H1 (cell line): Measurements from ENCODE around the gene MCM8. TPM values are rescaled to one million over a fixed set of nuclear protein-coding genes. Genes with fewer than 3 reads are reported as not detected.

Experiments
- CTCF ChIA-PET: fragments of 300-600 bp; sonication (Branson Sonifier 250); formaldehyde crosslinking; loops from one replicate; lab custom pipeline; 2021; ENCODE audit not compliant: partially characterized antibody; lab: Charles Lee
- POLR2A ChIA-PET: fragments of 300-600 bp; sonication (Branson Sonifier 250); formaldehyde crosslinking; loops from one replicate; lab custom pipeline; 2021; ENCODE audit warnings: inconsistent platforms; ENCODE audit not compliant: partially characterized antibody; lab: Charles Lee
- DNase-seq, 2 experiments: peaks; one replicate each; pipeline versions ENCODE4 v3.0.0 to v3.0.0-alpha.2; 2010 to 2022; ENCODE audit warnings: low spot score in 2 of 2, low read depth in 1 of 2, mixed read lengths in 1 of 2
- FAIRE-seq: peaks from 2 replicates; lab custom pipeline; 2011; peaks lifted over from hg19 to GRCh38; lab: Jason Lieb, UNC
- H2AFZ ChIP-seq: 2 replicates; pipeline ENCODE4 v1.8.1; 2012; ENCODE audit warnings: low read length, inconsistent platforms
- H2AK5ac ChIP-seq: 2 replicates; pipeline ENCODE4 v1.6.1; 2013; ENCODE audit warnings: low read depth, low read length
- H2BK120ac ChIP-seq: replicated peaks from 2 replicates; pipeline ENCODE3; 2013; ENCODE audit warnings: low read depth, low read length, inconsistent platforms
- H2BK12ac ChIP-seq: 2 replicates; pipeline ENCODE4 v1.6.1; 2013; ENCODE audit warnings: low read depth, low read length
- H2BK15ac ChIP-seq: 2 replicates; pipeline ENCODE4 v1.6.1; 2013; ENCODE audit warnings: low read length
- H2BK20ac ChIP-seq: 2 replicates; pipeline ENCODE4 v1.6.1; 2013; ENCODE audit warnings: low read length
- H2BK5ac ChIP-seq: 2 replicates; pipeline ENCODE4 v1.6.1; 2013; ENCODE audit warnings: low read depth, low read length
- H3K14ac ChIP-seq: 2 replicates; pipeline ENCODE4 v1.6.1; 2013; ENCODE audit warnings: inconsistent platforms; ENCODE audit not compliant: insufficient read length
- H3K18ac ChIP-seq: 2 replicates; pipeline ENCODE4 v1.6.1; 2013; ENCODE audit warnings: low read length; ENCODE audit errors: extremely low read depth
- H3K23ac ChIP-seq: 2 replicates; pipeline ENCODE4 v1.6.1; 2013; ENCODE audit warnings: inconsistent platforms; ENCODE audit not compliant: insufficient read length
- H3K23me2 ChIP-seq: 2 replicates; pipeline ENCODE4 v1.6.1; 2013; ENCODE audit warnings: low read depth, low read length
- H3K27ac ChIP-seq: 2 replicates; pipeline ENCODE4 v1.6.1; 2011; ENCODE audit warnings: low read depth, low read length, inconsistent platforms
- H3K27me3 ChIP-seq, 4 experiments: replicated peaks in 1 of 4; 1 replicate in 1 of 4; 2 replicates in 3 of 4; pipeline versions ENCODE4 v1.6.1 to v1.8.1; 2011 to 2013; ENCODE audit warnings: low read length in 3 of 4, mild to moderate bottlenecking in 3 of 4, inconsistent platforms in 2 of 4, mixed read lengths in 2 of 4, moderate library complexity in 1 of 4; ENCODE audit not compliant: control insufficient read depth in 3 of 4, insufficient read depth in 3 of 4; ENCODE audit errors: extremely low read depth in 1 of 4
- H3K36me3 ChIP-seq, 4 experiments: 2 replicates each; pipeline versions ENCODE4 v1.6.1 to v1.8.1; 2011 to 2013; ENCODE audit warnings: mild to moderate bottlenecking in 4 of 4, low read length in 3 of 4, moderate library complexity in 2 of 4, control low read depth in 1 of 4, inconsistent platforms in 1 of 4; ENCODE audit not compliant: insufficient read depth in 4 of 4, control insufficient read depth in 2 of 4
- H3K4ac ChIP-seq: replicated peaks from 2 replicates; pipeline ENCODE3; 2013; ENCODE audit warnings: low read length, low read depth, mixed read lengths, inconsistent platforms; ENCODE audit not compliant: insufficient read length
- H3K4me1 ChIP-seq, 4 experiments: replicated peaks in 1 of 4; 1 replicate in 1 of 4; 2 replicates in 3 of 4; pipeline versions ENCODE4 v1.6.1 to v1.8.1; 2011 to 2013; ENCODE audit warnings: low read length in 3 of 4, inconsistent platforms in 2 of 4, mixed read lengths in 1 of 4; ENCODE audit not compliant: insufficient read depth in 4 of 4, control insufficient read depth in 3 of 4
- H3K4me2 ChIP-seq, 2 experiments: 2 replicates each; pipeline versions ENCODE4 v1.6.1 to v1.8.1; 2011 to 2013; ENCODE audit warnings: low read depth in 2 of 2, low read length in 2 of 2, control low read depth in 1 of 2, inconsistent platforms in 1 of 2, mild to moderate bottlenecking in 1 of 2; ENCODE audit not compliant: insufficient read depth in 1 of 2
- H3K4me3 ChIP-seq, 4 experiments: fragments of 200-600, 300-600 bp in 1 of 4; sonication (generic), shearing (Covaris generic), sonication (Bioruptor Twin) in 1 of 4; 2 replicates each; pipeline versions ENCODE4 v1.5.1 to v1.8.1; 2011 to 2016; ENCODE audit warnings: low read length in 4 of 4, low read depth in 3 of 4, control low read depth in 2 of 4, inconsistent platforms in 2 of 4, mild to moderate bottlenecking in 2 of 4, mixed read lengths in 1 of 4, moderate library complexity in 1 of 4; ENCODE audit not compliant: insufficient read depth in 2 of 4; ENCODE audit errors: extremely low read depth in 1 of 4
- H3K56ac ChIP-seq: replicated peaks from 2 replicates; pipeline ENCODE3; 2013; ENCODE audit warnings: low read depth, mild to moderate bottlenecking, mixed read lengths, low read length, inconsistent platforms; ENCODE audit not compliant: insufficient read length
- H3K79me1 ChIP-seq: 2 replicates; pipeline ENCODE4 v1.6.1; 2013; ENCODE audit warnings: low read depth, low read length, control low read depth
- H3K79me2 ChIP-seq, 2 experiments: 2 replicates each; pipeline versions ENCODE4 v1.6.1 to v1.8.1; 2012 to 2013; ENCODE audit warnings: low read length in 2 of 2, mild to moderate bottlenecking in 2 of 2, inconsistent platforms in 1 of 2; ENCODE audit not compliant: insufficient read depth in 2 of 2, control insufficient read depth in 1 of 2
- H3K9ac ChIP-seq, 4 experiments: replicated peaks in 1 of 4; 1 replicate in 1 of 4; 2 replicates in 3 of 4; pipeline versions ENCODE4 v1.6.1 to v1.8.1; 2011 to 2013; ENCODE audit warnings: low read depth in 3 of 4, low read length in 3 of 4, control low read depth in 2 of 4, mild to moderate bottlenecking in 2 of 4, moderate library complexity in 2 of 4, inconsistent platforms in 1 of 4; ENCODE audit errors: extremely low read depth in 1 of 4
- H3K9me3 ChIP-seq, 2 experiments: 2 replicates each; pipeline versions ENCODE4 v1.6.1 to v1.8.1; 2012 to 2013; ENCODE audit warnings: mild to moderate bottlenecking in 2 of 2, moderate library complexity in 2 of 2, control low read depth in 1 of 2, inconsistent platforms in 1 of 2, low read depth in 1 of 2, low read length in 1 of 2, mixed read lengths in 1 of 2; ENCODE audit not compliant: insufficient read depth in 2 of 2
- H4K20me1 ChIP-seq, 2 experiments: replicated peaks in 1 of 2; 2 replicates each; pipeline versions ENCODE3 to v1.8.1; 2011 to 2013; ENCODE audit warnings: inconsistent platforms in 2 of 2, low read length in 2 of 2, mild to moderate bottlenecking in 1 of 2; ENCODE audit not compliant: insufficient read depth in 2 of 2, control insufficient read depth in 1 of 2
- H4K5ac ChIP-seq: 2 replicates; pipeline ENCODE4 v1.6.1; 2013; ENCODE audit warnings: low read length, low read depth, mixed read lengths, inconsistent platforms; ENCODE audit not compliant: insufficient read length
- H4K8ac ChIP-seq: 2 replicates; pipeline ENCODE4 v1.8.0; 2013; ENCODE audit warnings: mild to moderate bottlenecking, moderate library complexity, low read length, inconsistent platforms; ENCODE audit not compliant: insufficient read depth; ENCODE audit errors: extremely low read depth
- H4K91ac ChIP-seq: replicated peaks from 2 replicates; pipeline ENCODE3; 2013; ENCODE audit warnings: low read length, mixed read lengths, inconsistent platforms; ENCODE audit not compliant: insufficient read length
- ASH2L ChIP-seq: fragments of 200-600, 300-600 bp; sonication (generic); IDR thresholded peaks from one replicate; pipeline ENCODE4 v1.7.1; 2017; ENCODE audit warnings: low read length
- BACH1 ChIP-seq: IDR thresholded peaks from 2 replicates; pipeline ENCODE4 v1.6.1; 2012; ENCODE audit warnings: low read length, improper control_type of control experiment
- CTBP2 ChIP-seq: IDR thresholded peaks from 2 replicates; pipeline ENCODE4 v1.7.0; 2011; ENCODE audit warnings: borderline replicate concordance, mild to moderate bottlenecking, moderate library complexity, mixed read lengths, low read length; ENCODE audit not compliant: insufficient read depth, insufficient read length
- EZH2 ChIP-seq: fragments of 200-600 bp; sonication (generic); IDR thresholded peaks from 2 replicates; pipeline ENCODE4 v1.7.1; 2012; ENCODE audit warnings: low read depth, mild to moderate bottlenecking, moderate library complexity, low read length, inconsistent platforms; ENCODE audit not compliant: severe bottlenecking
- KDM4A ChIP-seq: IDR thresholded peaks from one replicate; pipeline ENCODE4 v1.7.1; 2012; ENCODE audit warnings: low read depth, mild to moderate bottlenecking, moderate library complexity, low read length, inconsistent platforms; ENCODE audit not compliant: severe bottlenecking
- KDM5A ChIP-seq: fragments of 200-600 bp; IDR thresholded peaks from 2 replicates; pipeline ENCODE4 v1.7.1; 2012; ENCODE audit warnings: mild to moderate bottlenecking, low read length, inconsistent platforms, mixed read lengths
- NRF1 ChIP-seq: IDR thresholded peaks from 2 replicates; pipeline ENCODE4 v1.6.1; 2011; ENCODE audit warnings: mild to moderate bottlenecking, low read depth, low read length, improper control_type of control experiment
- SIRT6 ChIP-seq: IDR thresholded peaks from one replicate; pipeline ENCODE4 v1.7.1; 2012; ENCODE audit warnings: low read length, inconsistent platforms
- SP2 ChIP-seq: IDR thresholded peaks from 2 replicates; pipeline ENCODE4 v1.6.1; 2012; ENCODE audit warnings: mild to moderate bottlenecking, low read length, inconsistent platforms
- TAF1 ChIP-seq: IDR thresholded peaks from 2 replicates; pipeline ENCODE4 v1.6.1; 2011; ENCODE audit warnings: mild to moderate bottlenecking, low read depth, low read length
- WGBS, 2 experiments: shearing (Covaris generic) in 1 of 2; methylation state at CpG; one replicate each; pipeline versions ENCODE4 v1.1.6 to v1.1.7; 2013 to 2015; ENCODE audit warnings: low lambda C conversion rate in 2 of 2, mixed read lengths in 2 of 2, inconsistent platforms in 1 of 2, low coverage in 1 of 2, missing lambda C conversion rate in 1 of 2; ENCODE audit not compliant: insufficient replicate concordance in 2 of 2, insufficient coverage in 1 of 2, insufficient read length in 1 of 2; ENCODE audit errors: extremely low coverage in 1 of 2, missing lambda C conversion rate in 1 of 2; 5-methylcytosine and 5-hydroxymethylcytosine counted together
- polyA plus RNA-seq, 7 experiments: library from polyadenylated mRNA; depleted of rRNA in 3 of 7; stranded (reverse) in 5 of 7; unstranded in 2 of 7; fragments of >200 nt in 5 of 7; fragments of 200-250 nt in 2 of 7; gene quantifications; 1 replicate in 5 of 7; 2 replicates in 1 of 7; 4 replicates in 1 of 7; pipeline versions ENCODE4 v1.2.1 to v1.2.3, GENCODE V29; 2011 to 2013; ENCODE audit warnings: missing spikeins in 2 of 7, mixed read lengths in 2 of 7
- total RNA-seq: library from RNA; stranded (reverse); fragmentation: NEBNext Ultra II Directional; extraction: Animal tissue kit (Norgen Biotek cat#: 25700); gene quantifications from 2 replicates; pipeline ENCODE4 v1.2.1, GENCODE V29; 2021
- TF ChIP-seq, protein P1 (sequence below): IDR thresholded peaks from 2 replicates; pipeline ENCODE4 v1.6.1; 2012; ENCODE audit warnings: inconsistent platforms

MCM8 gene
- total and polyA plus RNA-seq, 2 of the 8 experiments (the other 6 are each of a cell fraction or from before 2014, with no cell fraction given), result 7.1 to 31.9 TPM

DNA sequence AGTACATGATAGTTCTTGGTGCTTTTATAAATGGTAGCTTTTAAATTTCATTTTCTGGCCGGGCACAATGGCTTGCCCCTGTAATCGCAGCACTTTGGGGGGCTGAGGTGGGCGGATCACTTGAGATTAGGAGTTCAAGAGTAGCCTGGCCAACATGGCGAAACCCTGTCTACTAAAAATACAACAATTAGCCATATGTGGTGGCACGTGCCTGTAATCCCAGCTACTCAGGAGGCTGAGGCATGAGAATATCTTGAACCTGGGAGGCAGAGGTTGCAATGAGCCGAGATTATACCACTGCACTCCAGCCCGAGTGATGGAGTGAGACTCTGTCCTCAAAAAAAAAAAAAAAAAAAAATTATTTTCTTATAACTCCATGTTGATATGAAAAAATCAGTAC, 67.4 kb downstream of the MCM8 start:
- no peak overlapping the region for H2BK5ac ChIP-seq
- TF ChIP-seq, protein P1, sequence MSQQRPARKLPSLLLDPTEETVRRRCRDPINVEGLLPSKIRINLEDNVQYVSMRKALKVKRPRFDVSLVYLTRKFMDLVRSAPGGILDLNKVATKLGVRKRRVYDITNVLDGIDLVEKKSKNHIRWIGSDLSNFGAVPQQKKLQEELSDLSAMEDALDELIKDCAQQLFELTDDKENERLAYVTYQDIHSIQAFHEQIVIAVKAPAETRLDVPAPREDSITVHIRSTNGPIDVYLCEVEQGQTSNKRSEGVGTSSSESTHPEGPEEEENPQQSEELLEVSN, result no peak
- TF ChIP-seq KDM4A, result no peak
- no peak for TF ChIP-seq SP2
- no peak for TF ChIP-seq TAF1
- no peak for TF ChIP-seq EZH2
- no peak for TF ChIP-seq SIRT6
- no peak for TF ChIP-seq KDM5A
- no peak for TF ChIP-seq NRF1
- no peak for TF ChIP-seq BACH1
- no peak for TF ChIP-seq ASH2L
- no peak for TF ChIP-seq CTBP2

More for the DNA sequence above, 67.4 kb downstream of the MCM8 start:
- Histone ChIP-seq H4K91ac (no peak overlapping the region), H3K4me3 (no peak overlapping the region), H4K8ac (no peak overlapping the region), H3K79me1 (peaks cover 5% of the 10 kb centered on the region), H3K18ac (no peak overlapping the region), H2BK15ac (no peak overlapping the region), H3K27ac (no peak overlapping the region), H2BK20ac (no peak overlapping the region), H3K36me3 (peaks cover 0 to 11% (median 3%) of the 10 kb centered on the region in 4 experiments; a peak in 4 of 8 replicates), H3K9me3 (no peaks in the 10 kb centered on the region), H2AK5ac (no peak overlapping the region), H3K4me2 (no peak overlapping the region), H3K4me1 (no peaks in the 10 kb centered on the region), H3K56ac (no peak overlapping the region), H3K9ac (no peak overlapping the region), H3K79me2 (peaks cover 0 to 22% of the 10 kb centered on the region in 2 experiments; a peak in 2 of 4 replicates), H3K27me3 (no peaks in the 10 kb centered on the region), H3K14ac (no peak overlapping the region), H3K4ac (no peak overlapping the region), H4K20me1 (peaks cover 1 to 2% of the 10 kb centered on the region in 2 experiments), H2BK12ac (no peak overlapping the region), H2BK120ac (no peak overlapping the region), H3K23me2 (no peaks in the 10 kb centered on the region; the same call in 1 of the 2 replicates), H3K23ac (no peak overlapping the region), H4K5ac (no peak overlapping the region), H2AFZ (no peak overlapping the region)
- ChIA-PET POLR2A (no interaction called here), CTCF (interaction anchor here (0.6 kb wide), 1 partner anchor 74 kb away, joined by 3 read pairs; no protein-coding TSS in a partner anchor)
- WGBS, 2 experiments, result 93% methylated on average over 7 of the region's 7 CpGs; no CpG with 5 or more reads in 1 of the 2 experiments
- FAIRE-seq (no peak), DNase-seq (no peak)
